Lower leg skin (tissue), 3 donors: ENCODE results near the gene ERICH2.

Experiments
- POLR2A ChIP-seq, 2 donors: fragments of 450-650 bp; IDR thresholded peaks; one replicate each; pipeline ENCODE4 v1.6.1; 2016 to 2017; ENCODE audit warnings: antibody characterized with exemption in 2 of 2, mild to moderate bottlenecking in 1 of 2, moderate library complexity in 1 of 2
- TF ChIP-seq, protein P1 (sequence below), 3 donors: fragments of 450-650 bp; IDR thresholded peaks; one replicate each; pipeline ENCODE4 v1.5.1; 2016; ENCODE audit warnings: antibody characterized with exemption in 3 of 3, mild to moderate bottlenecking in 3 of 3, moderate library complexity in 2 of 3

DNA sequence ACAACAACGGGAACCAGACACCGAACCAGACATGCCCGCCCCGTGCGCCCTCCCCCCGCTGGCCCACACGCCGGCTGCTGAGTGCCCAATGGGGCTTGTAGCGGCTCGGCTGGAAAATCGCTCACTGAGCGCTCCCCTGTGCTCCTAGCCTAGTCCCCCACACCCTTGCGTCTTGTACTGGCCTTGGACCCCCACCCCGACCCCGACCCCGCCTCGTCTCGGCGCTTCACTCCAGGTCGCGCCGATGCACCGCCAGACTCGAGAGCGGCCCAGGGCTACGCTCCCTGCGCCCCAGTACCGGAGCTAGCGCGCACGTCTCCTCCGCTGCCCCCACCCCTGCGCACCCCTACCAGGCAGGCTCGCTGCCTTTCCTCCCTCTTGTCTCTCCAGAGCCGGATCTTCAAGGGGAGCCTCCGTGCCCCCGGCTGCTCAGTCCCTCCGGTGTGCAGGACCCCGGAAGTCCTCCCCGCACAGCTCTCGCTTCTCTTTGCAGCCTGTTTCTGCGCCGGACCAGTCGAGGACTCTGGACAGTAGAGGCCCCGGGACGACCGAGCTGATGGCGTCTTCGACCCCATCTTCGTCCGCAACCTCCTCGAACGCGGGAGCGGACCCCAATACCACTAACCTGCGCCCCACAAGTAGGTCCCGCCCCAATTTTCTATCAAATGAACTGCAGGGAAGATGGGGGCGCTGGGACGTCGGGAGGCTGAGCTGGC is 48.0 kb downstream of the ERICH2 start:
- TF ChIP-seq, protein P1, sequence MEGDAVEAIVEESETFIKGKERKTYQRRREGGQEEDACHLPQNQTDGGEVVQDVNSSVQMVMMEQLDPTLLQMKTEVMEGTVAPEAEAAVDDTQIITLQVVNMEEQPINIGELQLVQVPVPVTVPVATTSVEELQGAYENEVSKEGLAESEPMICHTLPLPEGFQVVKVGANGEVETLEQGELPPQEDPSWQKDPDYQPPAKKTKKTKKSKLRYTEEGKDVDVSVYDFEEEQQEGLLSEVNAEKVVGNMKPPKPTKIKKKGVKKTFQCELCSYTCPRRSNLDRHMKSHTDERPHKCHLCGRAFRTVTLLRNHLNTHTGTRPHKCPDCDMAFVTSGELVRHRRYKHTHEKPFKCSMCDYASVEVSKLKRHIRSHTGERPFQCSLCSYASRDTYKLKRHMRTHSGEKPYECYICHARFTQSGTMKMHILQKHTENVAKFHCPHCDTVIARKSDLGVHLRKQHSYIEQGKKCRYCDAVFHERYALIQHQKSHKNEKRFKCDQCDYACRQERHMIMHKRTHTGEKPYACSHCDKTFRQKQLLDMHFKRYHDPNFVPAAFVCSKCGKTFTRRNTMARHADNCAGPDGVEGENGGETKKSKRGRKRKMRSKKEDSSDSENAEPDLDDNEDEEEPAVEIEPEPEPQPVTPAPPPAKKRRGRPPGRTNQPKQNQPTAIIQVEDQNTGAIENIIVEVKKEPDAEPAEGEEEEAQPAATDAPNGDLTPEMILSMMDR (IDR thresholded peaks at IDR 0.05), result no peak
- TF ChIP-seq POLR2A (IDR thresholded peaks at IDR 0.05), result no peak
